ENCODE data around the gene BARD1. TPM values are rescaled to one million over a fixed set of nuclear protein-coding genes. Genes with fewer than 3 reads are reported as not detected.

The BARD1 gene
- total and polyA plus RNA-seq, 2 of the 13 experiments (the other 11 are each of a cell fraction or from before 2014, with no cell fraction given), result 5.3 to 30.4 TPM

DNA sequence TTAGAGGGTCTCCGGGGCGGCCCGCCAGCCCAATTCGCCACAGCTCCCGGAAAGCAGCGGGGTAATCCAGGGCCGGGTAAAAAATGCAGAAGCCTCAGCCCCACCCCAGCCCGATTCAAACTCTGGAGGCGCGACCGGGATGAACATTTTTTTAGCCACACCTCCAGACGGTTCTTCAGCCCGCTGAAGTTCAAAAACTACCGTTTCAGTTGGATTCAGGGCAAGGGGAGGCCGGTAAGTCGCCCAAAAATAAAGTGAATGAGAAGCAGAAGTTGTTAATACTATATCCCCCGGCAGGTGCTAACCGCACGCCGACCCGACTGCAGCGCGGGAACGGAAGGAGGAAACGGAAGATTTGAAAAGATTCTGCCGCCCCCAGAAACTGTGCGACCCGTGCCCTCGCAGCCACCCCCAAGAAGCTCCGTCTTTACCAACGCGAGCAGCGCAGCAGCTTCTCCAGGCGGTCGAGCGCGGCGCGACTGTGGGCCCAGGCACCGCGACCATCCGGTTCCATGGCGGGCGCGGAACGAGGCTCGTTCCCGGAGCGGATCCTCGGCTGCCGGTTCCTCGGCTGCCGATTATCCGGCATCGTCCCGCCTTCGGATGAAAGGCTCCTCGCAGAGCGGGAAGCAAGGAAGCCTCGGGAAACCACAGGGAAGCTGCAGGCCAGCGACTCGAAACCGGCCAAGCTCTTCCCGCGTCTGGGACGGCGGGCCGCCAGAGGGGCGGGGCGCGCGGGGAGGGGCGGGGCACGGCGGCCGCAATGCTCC is at the start of gene BARD1 (continued):
- TF ChIP-seq, protein P1, sequence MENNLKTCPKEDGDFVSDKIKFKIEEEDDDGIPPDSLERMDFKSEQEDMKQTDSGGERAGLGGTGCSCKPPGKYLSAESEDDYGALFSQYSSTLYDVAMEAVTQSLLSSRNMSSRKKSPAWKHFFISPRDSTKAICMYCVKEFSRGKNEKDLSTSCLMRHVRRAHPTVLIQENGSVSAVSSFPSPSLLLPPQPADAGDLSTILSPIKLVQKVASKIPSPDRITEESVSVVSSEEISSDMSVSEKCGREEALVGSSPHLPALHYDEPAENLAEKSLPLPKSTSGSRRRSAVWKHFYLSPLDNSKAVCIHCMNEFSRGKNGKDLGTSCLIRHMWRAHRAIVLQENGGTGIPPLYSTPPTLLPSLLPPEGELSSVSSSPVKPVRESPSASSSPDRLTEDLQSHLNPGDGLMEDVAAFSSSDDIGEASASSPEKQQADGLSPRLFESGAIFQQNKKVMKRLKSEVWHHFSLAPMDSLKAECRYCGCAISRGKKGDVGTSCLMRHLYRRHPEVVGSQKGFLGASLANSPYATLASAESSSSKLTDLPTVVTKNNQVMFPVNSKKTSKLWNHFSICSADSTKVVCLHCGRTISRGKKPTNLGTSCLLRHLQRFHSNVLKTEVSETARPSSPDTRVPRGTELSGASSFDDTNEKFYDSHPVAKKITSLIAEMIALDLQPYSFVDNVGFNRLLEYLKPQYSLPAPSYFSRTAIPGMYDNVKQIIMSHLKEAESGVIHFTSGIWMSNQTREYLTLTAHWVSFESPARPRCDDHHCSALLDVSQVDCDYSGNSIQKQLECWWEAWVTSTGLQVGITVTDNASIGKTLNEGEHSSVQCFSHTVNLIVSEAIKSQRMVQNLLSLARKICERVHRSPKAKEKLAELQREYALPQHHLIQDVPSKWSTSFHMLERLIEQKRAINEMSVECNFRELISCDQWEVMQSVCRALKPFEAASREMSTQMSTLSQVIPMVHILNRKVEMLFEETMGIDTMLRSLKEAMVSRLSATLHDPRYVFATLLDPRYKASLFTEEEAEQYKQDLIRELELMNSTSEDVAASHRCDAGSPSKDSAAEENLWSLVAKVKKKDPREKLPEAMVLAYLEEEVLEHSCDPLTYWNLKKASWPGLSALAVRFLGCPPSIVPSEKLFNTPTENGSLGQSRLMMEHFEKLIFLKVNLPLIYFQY (CRISPR knock-in tag; IDR thresholded peaks at IDR 0.05; ENCODE audit: borderline replicate concordance), result no peak
- TF ChIP-seq ZSCAN12 (CRISPR knock-in tag; IDR thresholded peaks at IDR 0.05) (peak; percentile 49; the same call in 1 of the 2 replicates), SP5 (CRISPR knock-in tag; IDR thresholded peaks at IDR 0.05; ENCODE audit: borderline replicate concordance, low read depth) (no peak), FOXK2 (IDR thresholded peaks at IDR 0.05) (no peak), ZNF326 (CRISPR knock-in tag; IDR thresholded peaks at IDR 0.05; ENCODE audit: borderline replicate concordance) (no peak), ZBTB42 (CRISPR knock-in tag; IDR thresholded peaks at IDR 0.05) (0 out of 2 replicates have a peak, but pooled peaks have one; percentile 3), ZNF678 (CRISPR knock-in tag; IDR thresholded peaks at IDR 0.05) (no peak), ZNF652 (CRISPR knock-in tag; IDR thresholded peaks at IDR 0.05; ENCODE audit: borderline replicate concordance, low read depth) (no peak), PCBP1 (IDR thresholded peaks at IDR 0.05; ENCODE audit: borderline replicate concordance, low read depth, low read length) (no peak), THAP11 (CRISPR knock-in tag; IDR thresholded peaks at IDR 0.05) (no peak; the same call in 1 of the 2 replicates), ZNF713 (CRISPR knock-in tag; IDR thresholded peaks at IDR 0.05) (no peak), SOX13 (IDR thresholded peaks at IDR 0.05) (no peak), SOX13 (CRISPR knock-in tag; conservative IDR thresholded peaks at IDR 0.05 in 1 of 2, IDR thresholded peaks at IDR 0.05 in 1 of 2) (no peak), KLF9 (CRISPR knock-in tag; IDR thresholded peaks at IDR 0.05; ENCODE audit: low read depth) (no peak), ZNF772 (CRISPR knock-in tag; IDR thresholded peaks at IDR 0.05) (no peak; the same call in 1 of the 2 replicates), ZNF225 (CRISPR knock-in tag; IDR thresholded peaks at IDR 0.05) (peak; percentile 84), GPN1 (CRISPR knock-in tag; IDR thresholded peaks at IDR 0.05; ENCODE audit: borderline replicate concordance) (0 out of 2 replicates have a peak, but pooled peaks have one; percentile 68)
- TF ChIP-seq, protein P2, sequence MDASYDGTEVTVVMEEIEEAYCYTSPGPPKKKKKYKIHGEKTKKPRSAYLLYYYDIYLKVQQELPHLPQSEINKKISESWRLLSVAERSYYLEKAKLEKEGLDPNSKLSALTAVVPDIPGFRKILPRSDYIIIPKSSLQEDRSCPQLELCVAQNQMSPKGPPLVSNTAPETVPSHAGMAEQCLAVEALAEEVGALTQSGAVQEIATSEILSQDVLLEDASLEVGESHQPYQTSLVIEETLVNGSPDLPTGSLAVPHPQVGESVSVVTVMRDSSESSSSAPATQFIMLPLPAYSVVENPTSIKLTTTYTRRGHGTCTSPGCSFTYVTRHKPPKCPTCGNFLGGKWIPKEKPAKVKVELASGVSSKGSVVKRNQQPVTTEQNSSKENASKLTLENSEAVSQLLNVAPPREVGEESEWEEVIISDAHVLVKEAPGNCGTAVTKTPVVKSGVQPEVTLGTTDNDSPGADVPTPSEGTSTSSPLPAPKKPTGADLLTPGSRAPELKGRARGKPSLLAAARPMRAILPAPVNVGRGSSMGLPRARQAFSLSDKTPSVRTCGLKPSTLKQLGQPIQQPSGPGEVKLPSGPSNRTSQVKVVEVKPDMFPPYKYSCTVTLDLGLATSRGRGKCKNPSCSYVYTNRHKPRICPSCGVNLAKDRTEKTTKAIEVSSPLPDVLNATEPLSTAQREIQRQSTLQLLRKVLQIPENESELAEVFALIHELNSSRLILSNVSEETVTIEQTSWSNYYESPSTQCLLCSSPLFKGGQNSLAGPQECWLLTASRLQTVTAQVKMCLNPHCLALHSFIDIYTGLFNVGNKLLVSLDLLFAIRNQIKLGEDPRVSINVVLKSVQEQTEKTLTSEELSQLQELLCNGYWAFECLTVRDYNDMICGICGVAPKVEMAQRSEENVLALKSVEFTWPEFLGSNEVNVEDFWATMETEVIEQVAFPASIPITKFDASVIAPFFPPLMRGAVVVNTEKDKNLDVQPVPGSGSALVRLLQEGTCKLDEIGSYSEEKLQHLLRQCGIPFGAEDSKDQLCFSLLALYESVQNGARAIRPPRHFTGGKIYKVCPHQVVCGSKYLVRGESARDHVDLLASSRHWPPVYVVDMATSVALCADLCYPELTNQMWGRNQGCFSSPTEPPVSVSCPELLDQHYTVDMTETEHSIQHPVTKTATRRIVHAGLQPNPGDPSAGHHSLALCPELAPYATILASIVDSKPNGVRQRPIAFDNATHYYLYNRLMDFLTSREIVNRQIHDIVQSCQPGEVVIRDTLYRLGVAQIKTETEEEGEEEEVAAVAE (CRISPR knock-in tag; IDR thresholded peaks at IDR 0.05; ENCODE audit: borderline replicate concordance), result 0 out of 2 replicates have a peak, but pooled peaks have one; percentile 37
- TF ChIP-seq, protein P3, sequence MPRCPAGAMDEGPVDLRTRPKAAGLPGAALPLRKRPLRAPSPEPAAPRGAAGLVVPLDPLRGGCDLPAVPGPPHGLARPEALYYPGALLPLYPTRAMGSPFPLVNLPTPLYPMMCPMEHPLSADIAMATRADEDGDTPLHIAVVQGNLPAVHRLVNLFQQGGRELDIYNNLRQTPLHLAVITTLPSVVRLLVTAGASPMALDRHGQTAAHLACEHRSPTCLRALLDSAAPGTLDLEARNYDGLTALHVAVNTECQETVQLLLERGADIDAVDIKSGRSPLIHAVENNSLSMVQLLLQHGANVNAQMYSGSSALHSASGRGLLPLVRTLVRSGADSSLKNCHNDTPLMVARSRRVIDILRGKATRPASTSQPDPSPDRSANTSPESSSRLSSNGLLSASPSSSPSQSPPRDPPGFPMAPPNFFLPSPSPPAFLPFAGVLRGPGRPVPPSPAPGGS (CRISPR knock-in tag; IDR thresholded peaks at IDR 0.05), result peak; percentile 84
